Stimulated activated CD8-positive, alpha-beta memory T cell treated with anti-CD3 and anti-CD28 coated beads, Interleukin-7, amount 100 ng/mL, for 1 hour (primary cell): Measurements from ENCODE around the gene SH3RF3.
A peak's percentile ranks its signal among the peaks of the same experiment; 100 is the strongest.
"Not testable (repeated sequence)": the region's sequence is repeated elsewhere in the genome, so short reads cannot be mapped to it uniquely, and the experiment has no call there.

ENCODE experiments used
- DNase-seq, 2 donors: peaks; one replicate each; pipeline ENCODE4 v3.0.0-alpha.2; 2020; ENCODE audit warnings: low read depth in 2 of 2

Gene SH3RF3

GRCh38 chr2:109527079-109527478 is 398.1 kb downstream of the SH3RF3 start:
- no peak for DNase-seq

- DNase-seq = no peak
Measured at GRCh38 chr2:109527846-109528705, 399.1 kb downstream of the SH3RF3 start.

GRCh38 chr2:109528811-109529501 is 400.0 kb downstream of the SH3RF3 start:
- no peak for DNase-seq

- no peak for DNase-seq
Measured at GRCh38 chr2:109529532-109530449, 400.8 kb downstream of the SH3RF3 start.

GRCh38 chr2:109530712-109531111 is 401.7 kb downstream of the SH3RF3 start:
- no peak for DNase-seq

GRCh38 chr2:109531221-109531620 is 402.2 kb downstream of the SH3RF3 start:
- DNase-seq = no peak

GRCh38 chr2:109531896-109532727 is 403.1 kb downstream of the SH3RF3 start:
- no peak for DNase-seq

GRCh38 chr2:109532728-109533076 is 403.7 kb downstream of the SH3RF3 start:
- DNase-seq = no peak

- no peak for DNase-seq
Measured at GRCh38 chr2:109533823-109534222, 404.8 kb downstream of the SH3RF3 start.

- no peak for DNase-seq
Measured at GRCh38 chr2:109535217-109535946, 406.4 kb downstream of the SH3RF3 start.

- not testable (repeated sequence) for DNase-seq
Measured at GRCh38 chr2:109536556-109536955, 407.6 kb downstream of the SH3RF3 start.

GRCh38 chr2:109537565-109538222 is 408.7 kb downstream of the SH3RF3 start:
- no peak for DNase-seq

- DNase-seq = no peak
Measured at GRCh38 chr2:109538546-109538945, 409.5 kb downstream of the SH3RF3 start.

- DNase-seq = no peak
Measured at GRCh38 chr2:109542384-109542783, 413.4 kb downstream of the SH3RF3 start.

GRCh38 chr2:109545828-109546713 is 417.1 kb downstream of the SH3RF3 start:
- DNase-seq = peak; percentile 13 to 37

- DNase-seq = no peak
Measured at GRCh38 chr2:109547280-109547679, 418.3 kb downstream of the SH3RF3 start.

- DNase-seq = no peak
Measured at GRCh38 chr2:109549016-109549590, 420.1 kb downstream of the SH3RF3 start.
